OCI-LY7 (cell line): ENCODE data around the gene JAKMIP3. TPM values are rescaled to one million over a fixed set of nuclear protein-coding genes. Genes with fewer than 3 reads are reported as not detected.

Experiments used
- BruUV-seq: library from RNA; stranded (reverse); fragments of 400-500 nt; replicated peaks from 2 replicates; lab custom pipeline; 2021; lab: Mats Ljungman, UMichigan
- CTCF ChIA-PET: fragments of 300-600 bp; sonication (Branson Sonifier 250); formaldehyde crosslinking; loops from one replicate; lab custom pipeline; 2022; ENCODE audit warnings: antibody characterized with exemption; ENCODE audit not compliant: unreplicated experiment; lab: Charles Lee
- POLR2A ChIA-PET: fragments of 300-600 bp; sonication (Branson Sonifier 250); formaldehyde crosslinking; loops from one replicate; lab custom pipeline; 2022; ENCODE audit warnings: antibody characterized with exemption; lab: Charles Lee
- DNase-seq: peaks from one replicate; pipeline ENCODE4 v3.0.0-alpha.2; 2015; ENCODE audit warnings: low spot score
- H2AFZ ChIP-seq: fragments of 200-600 bp; sonication (generic), shearing (Covaris generic); 2 replicates; pipeline ENCODE4 v1.6.1; 2014; ENCODE audit warnings: mild to moderate bottlenecking, antibody characterized with exemption, low read length, moderate library complexity
- H3K27ac ChIP-seq: fragments of 200-600 bp; sonication (generic); 2 replicates; pipeline ENCODE4 v1.5.1; 2014; ENCODE audit warnings: mixed run types, low read depth, mild to moderate bottlenecking, moderate library complexity, low read length, inconsistent platforms; ENCODE audit not compliant: poor library complexity, severe bottlenecking
- H3K36me3 ChIP-seq: fragments of 200-600 bp; sonication (generic); 2 replicates; pipeline ENCODE4 v1.6.1; 2014; ENCODE audit warnings: mild to moderate bottlenecking, antibody characterized with exemption, low read length, moderate library complexity, mixed read lengths; ENCODE audit not compliant: insufficient read depth
- H3K4me1 ChIP-seq: fragments of 200-600 bp; sonication (generic); 2 replicates; pipeline ENCODE4 v1.5.1; 2014; ENCODE audit warnings: mild to moderate bottlenecking, low read length; ENCODE audit not compliant: insufficient read depth, poor library complexity, severe bottlenecking
- H3K4me2 ChIP-seq: fragments of 200-600 bp; sonication (generic); 2 replicates; pipeline ENCODE4 v1.6.1; 2014; ENCODE audit warnings: mild to moderate bottlenecking, low read length
- H3K4me3 ChIP-seq: fragments of 200-600 bp; sonication (generic); 2 replicates; pipeline ENCODE4 v1.5.1; 2014; ENCODE audit warnings: mild to moderate bottlenecking, low read depth, low read length; ENCODE audit not compliant: poor library complexity, severe bottlenecking
- H3K79me2 ChIP-seq: fragments of 200-600 bp; sonication (generic); 2 replicates; pipeline ENCODE4 v1.6.1; 2016; ENCODE audit warnings: low read depth, mild to moderate bottlenecking, low read length, moderate library complexity, mixed read lengths; ENCODE audit not compliant: insufficient read depth
- H3K9me2 ChIP-seq: fragments of 200-600 bp; sonication (generic); 2 replicates; pipeline ENCODE4 v1.6.1; 2016; ENCODE audit warnings: mild to moderate bottlenecking, low read length, mixed read lengths; ENCODE audit not compliant: insufficient read depth
- H3K9me3 ChIP-seq: fragments of 200-600 bp; sonication (generic); 2 replicates; pipeline ENCODE4 v1.6.1; 2014; ENCODE audit warnings: mild to moderate bottlenecking, mixed run types, low read length, mixed read lengths
- H4K20me1 ChIP-seq: fragments of 200-600 bp; sonication (generic); 2 replicates; pipeline ENCODE4 v1.6.1; 2014; ENCODE audit warnings: mild to moderate bottlenecking, antibody characterized with exemption, low read length, moderate library complexity, mixed read lengths; ENCODE audit not compliant: insufficient read depth
- EZH2phosphoT487 ChIP-seq: fragments of 200-600 bp; sonication (generic); IDR thresholded peaks from 2 replicates; pipeline ENCODE4 v1.6.1; 2018; ENCODE audit warnings: low read depth, borderline replicate concordance, mild to moderate bottlenecking, mixed run types, antibody characterized with exemption, low read length, moderate library complexity, mixed read lengths
- intact Hi-C: fragments of 100-400 bp; cut with micrococcal nuclease; formaldehyde crosslinking; loops from one replicate; pipeline ENCODE4 v1.10.0; 2022; ENCODE audit not compliant: unreplicated experiment
- total RNA-seq, 2 experiments: library from RNA; depleted of rRNA in 1 of 2; stranded (reverse); fragments of >200 nt in 1 of 2; shearing (Covaris generic) in 1 of 2; gene quantifications; 2 replicates each; pipeline ENCODE4 v1.2.3, GENCODE V29; 2014 to 2022
- TF ChIP-seq, protein P1 (sequence below): fragments of 200-600 bp; sonication (generic); conservative IDR thresholded peaks from 2 replicates; pipeline ENCODE4 v1.5.1; 2014; ENCODE audit warnings: mild to moderate bottlenecking, antibody characterized with exemption, low read length, moderate library complexity, mixed read lengths

JAKMIP3 gene
- total RNA-seq, 2 experiments from 2014 or later = 0.54 to 0.89 TPM

DNA sequence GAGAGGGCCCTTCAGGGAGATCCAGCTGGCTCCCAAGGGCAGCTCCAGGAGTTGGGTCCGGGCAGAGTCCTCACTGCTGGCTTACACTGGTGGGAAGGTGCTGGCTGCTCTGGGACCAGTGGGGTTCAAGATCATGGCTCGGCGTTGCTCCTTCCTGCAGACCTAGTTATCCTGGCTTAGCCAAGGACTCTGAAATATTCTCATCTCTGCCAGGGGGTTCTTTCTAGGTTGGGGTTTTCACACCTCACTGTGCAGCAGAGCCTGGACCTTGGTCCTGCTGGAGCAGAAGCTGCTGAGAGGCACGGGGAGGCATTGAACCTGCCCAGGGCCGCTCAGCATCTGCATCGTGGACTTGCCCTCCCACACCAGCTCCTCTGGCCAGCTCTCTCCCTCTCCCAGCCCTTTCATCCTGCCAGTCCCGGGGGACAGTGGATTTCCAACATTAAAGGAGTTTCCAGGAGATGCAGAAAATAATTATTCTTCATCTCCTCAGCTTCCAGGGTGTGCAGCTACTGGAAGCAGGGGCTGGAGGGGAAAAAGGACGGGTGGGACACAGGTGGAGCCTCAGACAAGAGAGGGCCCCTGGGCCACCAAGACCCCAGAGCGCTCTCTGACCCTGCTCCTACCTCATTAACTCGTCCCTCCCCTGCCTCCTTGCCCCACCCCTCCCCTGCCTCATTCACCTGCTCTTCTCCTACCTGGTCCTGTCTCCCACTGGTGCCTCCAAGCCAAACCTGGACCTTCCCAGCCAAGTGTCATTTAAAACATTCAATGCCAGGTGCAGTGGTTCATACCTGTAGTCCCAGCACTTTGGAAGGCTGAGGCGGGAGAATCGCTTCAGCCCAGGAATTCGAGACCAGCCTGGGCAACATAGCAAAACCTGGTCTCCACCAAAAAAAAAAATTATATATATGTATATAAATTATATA is 42.5 kb downstream of the JAKMIP3 start:
- H3K79me2 ChIP-seq = no peaks in the 10 kb centered on the region
- H3K9me3 ChIP-seq = no peaks in the 10 kb centered on the region
- H2AFZ ChIP-seq = no peak overlapping the region
- BruUV-seq = no TSS peak
- DNase-seq = no peak
- H3K4me1 ChIP-seq = no peaks in the 10 kb centered on the region
- POLR2A ChIA-PET = no interaction called here
- no peak overlapping the region for H3K27ac ChIP-seq
- CTCF ChIA-PET = no interaction called here
- H3K36me3 ChIP-seq = no peaks in the 10 kb centered on the region
- intact Hi-C loops = no loop called here
- H3K9me2 ChIP-seq = no peaks in the 10 kb centered on the region
- H3K4me3 ChIP-seq = no peak overlapping the region
- H4K20me1 ChIP-seq = no peaks in the 10 kb centered on the region
- TF ChIP-seq, protein P1, sequence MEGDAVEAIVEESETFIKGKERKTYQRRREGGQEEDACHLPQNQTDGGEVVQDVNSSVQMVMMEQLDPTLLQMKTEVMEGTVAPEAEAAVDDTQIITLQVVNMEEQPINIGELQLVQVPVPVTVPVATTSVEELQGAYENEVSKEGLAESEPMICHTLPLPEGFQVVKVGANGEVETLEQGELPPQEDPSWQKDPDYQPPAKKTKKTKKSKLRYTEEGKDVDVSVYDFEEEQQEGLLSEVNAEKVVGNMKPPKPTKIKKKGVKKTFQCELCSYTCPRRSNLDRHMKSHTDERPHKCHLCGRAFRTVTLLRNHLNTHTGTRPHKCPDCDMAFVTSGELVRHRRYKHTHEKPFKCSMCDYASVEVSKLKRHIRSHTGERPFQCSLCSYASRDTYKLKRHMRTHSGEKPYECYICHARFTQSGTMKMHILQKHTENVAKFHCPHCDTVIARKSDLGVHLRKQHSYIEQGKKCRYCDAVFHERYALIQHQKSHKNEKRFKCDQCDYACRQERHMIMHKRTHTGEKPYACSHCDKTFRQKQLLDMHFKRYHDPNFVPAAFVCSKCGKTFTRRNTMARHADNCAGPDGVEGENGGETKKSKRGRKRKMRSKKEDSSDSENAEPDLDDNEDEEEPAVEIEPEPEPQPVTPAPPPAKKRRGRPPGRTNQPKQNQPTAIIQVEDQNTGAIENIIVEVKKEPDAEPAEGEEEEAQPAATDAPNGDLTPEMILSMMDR = no peak
- TF ChIP-seq EZH2phosphoT487 = no peak
- no peak overlapping the region for H3K4me2 ChIP-seq

DNA sequence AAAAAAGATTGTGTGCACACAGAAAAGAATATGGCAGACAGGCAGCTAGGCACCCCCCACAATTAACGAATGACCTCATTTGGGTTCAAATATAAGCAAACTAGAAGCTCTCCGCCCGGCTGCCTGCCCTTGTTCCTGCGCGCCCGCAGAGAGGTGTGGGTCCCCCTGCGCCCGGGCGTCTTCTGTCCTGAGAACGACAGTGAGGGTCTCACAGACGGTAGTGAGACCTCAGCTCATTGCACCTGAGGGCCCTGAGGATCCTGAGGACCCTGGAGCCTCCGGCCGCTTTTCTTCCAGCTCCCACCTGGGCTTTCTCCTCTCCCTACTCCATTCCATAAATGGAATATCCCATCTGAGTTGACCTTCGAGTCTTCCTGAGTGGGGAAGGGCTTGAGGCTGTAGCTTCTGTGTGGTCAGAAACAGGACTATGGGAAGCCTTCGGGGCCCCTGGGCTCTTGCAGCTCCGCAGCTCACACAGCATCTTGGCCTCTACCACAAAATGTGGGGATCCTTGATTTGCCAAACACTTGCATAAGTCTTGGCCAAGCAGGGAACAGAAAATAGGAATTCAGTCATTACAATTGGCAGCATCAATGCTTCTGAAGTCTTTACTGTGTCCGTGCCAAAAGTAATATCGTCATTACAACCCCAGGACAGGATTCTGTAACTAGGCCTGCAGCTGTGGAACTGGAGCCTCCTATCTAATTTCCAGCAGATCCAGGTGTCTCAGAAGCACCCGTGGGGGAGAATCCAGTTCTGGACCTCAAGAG is 43.8 kb downstream of the JAKMIP3 start:
- Histone ChIP-seq H3K36me3 (no peaks in the 10 kb centered on the region), H2AFZ (no peak overlapping the region), H3K4me2 (no peak overlapping the region), H3K4me1 (no peaks in the 10 kb centered on the region), H3K4me3 (no peak overlapping the region), H4K20me1 (no peaks in the 10 kb centered on the region), H3K27ac (no peak overlapping the region), H3K79me2 (no peaks in the 10 kb centered on the region), H3K9me2 (no peaks in the 10 kb centered on the region), H3K9me3 (no peaks in the 10 kb centered on the region)
- TF ChIP-seq, protein P1 = no peak
- BruUV-seq = no TSS peak
- ChIA-PET CTCF (interaction anchor here (0.6 kb wide), 1 partner anchor 831 kb away, joined by 5 read pairs; no protein-coding TSS in a partner anchor), POLR2A (interaction anchor here (0.5 kb wide), 1 partner anchor 79 kb away, joined by 4 read pairs; no protein-coding TSS in a partner anchor)
- intact Hi-C loops = no loop called here
- DNase-seq = no peak
